LoVo (cell line): Measurements from ENCODE around the gene CORO1C.
"Not testable (repeated sequence)": the region's sequence is repeated elsewhere in the genome, so short reads cannot be mapped to it uniquely, and the experiment has no call there.

Experiments
- DNase-seq: peaks from one replicate; pipeline ENCODE4 v3.0.0-alpha.2; 2016; ENCODE audit warnings: low spot score

Gene CORO1C

GRCh38 chr12:108671110-108671509, 60.2 kb downstream of the CORO1C start:
- no peak for DNase-seq

GRCh38 chr12:108670066-108670631, 61.2 kb downstream of the CORO1C start:
- DNase-seq = no peak

- no peak for DNase-seq
These were observed 62.8 kb downstream of the CORO1C start for GRCh38 chr12:108668542-108668941.

- no peak for DNase-seq
These were observed 63.3 kb downstream of the CORO1C start for GRCh38 chr12:108668063-108668462.

- no peak for DNase-seq
These were observed 64.0 kb downstream of the CORO1C start for GRCh38 chr12:108667349-108667748.

GRCh38 chr12:108666401-108666881, 64.9 kb downstream of the CORO1C start:
- no peak for DNase-seq

GRCh38 chr12:108665608-108666202, 65.6 kb downstream of the CORO1C start:
- DNase-seq = no peak

- DNase-seq = peak; percentile 90
These were observed 66.7 kb downstream of the CORO1C start for GRCh38 chr12:108664338-108665258.

- DNase-seq = no peak
These were observed 67.8 kb downstream of the CORO1C start for GRCh38 chr12:108663324-108664015.

- not testable (repeated sequence) for DNase-seq
These were observed 73.2 kb downstream of the CORO1C start for GRCh38 chr12:108658115-108658514.

GRCh38 chr12:108657130-108657745, 74.1 kb downstream of the CORO1C start:
- DNase-seq = no peak

- not testable (repeated sequence) for DNase-seq
These were observed 75.1 kb downstream of the CORO1C start for GRCh38 chr12:108656247-108656646.

- DNase-seq = not testable (repeated sequence)
These were observed 75.5 kb downstream of the CORO1C start for GRCh38 chr12:108655812-108656175.

- DNase-seq = not testable (repeated sequence)
These were observed 76.7 kb downstream of the CORO1C start for GRCh38 chr12:108654622-108655021.

- no peak for DNase-seq
These were observed 77.4 kb downstream of the CORO1C start for GRCh38 chr12:108653922-108654321.

- DNase-seq = no peak
These were observed 78.2 kb downstream of the CORO1C start for GRCh38 chr12:108653082-108653516.

- no peak for DNase-seq
These were observed 81.2 kb downstream of the CORO1C start for GRCh38 chr12:108650083-108650482.

- DNase-seq = peak; percentile 34
These were observed 81.6 kb downstream of the CORO1C start for GRCh38 chr12:108649669-108650068.

GRCh38 chr12:108649126-108649525, 82.2 kb downstream of the CORO1C start:
- DNase-seq = no peak

GRCh38 chr12:108648371-108648770, 82.9 kb downstream of the CORO1C start:
- DNase-seq = no peak

GRCh38 chr12:108647585-108648287, 83.6 kb downstream of the CORO1C start:
- no peak for DNase-seq
